GM23338 (cell line): Measurements from ENCODE around the gene SBK1. TPM values are rescaled to one million over a fixed set of nuclear protein-coding genes. Genes with fewer than 3 reads are reported as not detected.

Experiments used
- ATAC-seq: fragments of 200-7000 bp; cut with Tn5 transposase; 3 replicates; pipeline ENCODE4 v1.9.1; 2020
- DNase-seq: peaks from one replicate; pipeline ENCODE4 v3.0.0-alpha.2; 2015; ENCODE audit warnings: low spot score
- H2AFZ ChIP-seq: fragments of 200-600 bp; sonication (generic); 2 replicates; pipeline ENCODE4 v1.8.0; 2016; ENCODE audit warnings: antibody characterized with exemption, mild to moderate bottlenecking, moderate library complexity
- H3F3A ChIP-seq: fragments of 200-600 bp; sonication (generic); replicated peaks from 2 replicates; pipeline ENCODE4 v1.8.0; 2017; ENCODE audit warnings: antibody characterized with exemption, mixed run types, low read depth
- H3K27ac ChIP-seq: fragments of 200-600 bp; sonication (generic); 2 replicates; pipeline ENCODE4 v1.6.1; 2016; ENCODE audit warnings: low read depth
- H3K27me3 ChIP-seq: fragments of 200-600 bp; sonication (generic); 2 replicates; pipeline ENCODE4 v1.8.0; 2016; ENCODE audit warnings: mild to moderate bottlenecking, mixed run types, moderate library complexity; ENCODE audit not compliant: insufficient read depth
- H3K36me3 ChIP-seq: fragments of 200-600 bp; sonication (generic); 2 replicates; pipeline ENCODE4 v1.8.0; 2016; ENCODE audit warnings: mild to moderate bottlenecking; ENCODE audit not compliant: insufficient read depth
- H3K4me1 ChIP-seq: fragments of 200-600 bp; sonication (generic); 2 replicates; pipeline ENCODE4 v1.8.0; 2016; ENCODE audit warnings: mild to moderate bottlenecking, moderate library complexity; ENCODE audit not compliant: insufficient read depth
- H3K4me2 ChIP-seq: fragments of 200-600 bp; sonication (generic); 2 replicates; pipeline ENCODE4 v1.7.1; 2017; ENCODE audit warnings: mixed run types
- H3K4me3 ChIP-seq: fragments of 200-600 bp; sonication (generic); 2 replicates; pipeline ENCODE4 v1.6.1; 2016; ENCODE audit warnings: mixed run types
- H3K79me2 ChIP-seq: fragments of 200-600 bp; sonication (generic); replicated peaks from 2 replicates; pipeline ENCODE4 v1.8.0; 2017; ENCODE audit warnings: mild to moderate bottlenecking; ENCODE audit not compliant: insufficient read depth
- H3K9me2 ChIP-seq: fragments of 200-600 bp; sonication (generic); 2 replicates; pipeline ENCODE4 v1.8.0; 2017; ENCODE audit not compliant: insufficient read depth
- H4K20me1 ChIP-seq: fragments of 200-600 bp; sonication (generic); replicated peaks from 2 replicates; pipeline ENCODE4 v1.8.0; 2017; ENCODE audit warnings: mild to moderate bottlenecking; ENCODE audit not compliant: insufficient read depth
- H3K27ac Mint-ChIP-seq: 2 replicates; pipeline ENCODE4 v1.8.0; 2020; ENCODE audit warnings: inconsistent platforms, mild to moderate bottlenecking, moderate library complexity, mixed read lengths
- H3K27me3 Mint-ChIP-seq: 3 replicates; pipeline ENCODE4 v1.8.0; 2022; ENCODE audit warnings: low read depth, mild to moderate bottlenecking, moderate library complexity, mixed read lengths, inconsistent platforms; ENCODE audit not compliant: insufficient read depth, poor library complexity
- H3K36me3 Mint-ChIP-seq: 3 replicates; pipeline ENCODE4 v1.8.0; 2021; ENCODE audit warnings: low read depth, mild to moderate bottlenecking, inconsistent platforms, moderate library complexity, mixed read lengths
- H3K4me1 Mint-ChIP-seq: 3 replicates; pipeline ENCODE4 v1.8.0; 2020; ENCODE audit warnings: mild to moderate bottlenecking, inconsistent platforms, mixed read lengths
- H3K4me3 Mint-ChIP-seq: 3 replicates; pipeline ENCODE4 v1.8.0; 2021; ENCODE audit warnings: moderate library complexity, mild to moderate bottlenecking, inconsistent platforms, mixed read lengths
- H3K9me3 Mint-ChIP-seq: 3 replicates; pipeline ENCODE4 v1.8.0; 2020; ENCODE audit warnings: moderate library complexity, mild to moderate bottlenecking, inconsistent platforms, mixed read lengths
- CREB1 ChIP-seq: fragments of 250-450 bp; sonication (Bioruptor Pico); IDR thresholded peaks from 2 replicates; pipeline ENCODE4 v1.5.0; 2020; ENCODE audit warnings: low read depth, mild to moderate bottlenecking, moderate library complexity
- EZH2 ChIP-seq: fragments of 200-600 bp; sonication (generic); IDR thresholded peaks from one replicate; pipeline ENCODE4 v1.8.0; 2017; ENCODE audit warnings: antibody characterized with exemption, mild to moderate bottlenecking, low read depth; ENCODE audit not compliant: unreplicated experiment
- EZH2phosphoT487 ChIP-seq: fragments of 200-600 bp; sonication (generic); IDR thresholded peaks from one replicate; pipeline ENCODE4 v1.8.1; 2018; ENCODE audit warnings: antibody characterized with exemption; ENCODE audit not compliant: unreplicated experiment
- JUNB ChIP-seq: IDR thresholded peaks from one replicate; pipeline ENCODE4 v1.6.1; 2016; ENCODE audit warnings: antibody characterized with exemption; ENCODE audit not compliant: unreplicated experiment
- NANOG ChIP-seq: IDR thresholded peaks from 2 replicates; pipeline ENCODE4 v1.6.1; 2016; ENCODE audit warnings: antibody characterized with exemption, borderline replicate concordance
- POLR2AphosphoS5 ChIP-seq: IDR thresholded peaks from 2 replicates; pipeline ENCODE4 v1.6.1; 2016; ENCODE audit warnings: antibody characterized with exemption, low read depth
- STAT1 ChIP-seq: IDR thresholded peaks from one replicate; pipeline ENCODE4 v1.6.1; 2016; ENCODE audit warnings: antibody characterized with exemption; ENCODE audit not compliant: unreplicated experiment
- ZNF331 ChIP-seq: fragments of 250-450 bp; sonication (Bioruptor Pico); IDR thresholded peaks from 2 replicates; pipeline ENCODE4 v1.5.0; 2020; ENCODE audit warnings: low read depth, mild to moderate bottlenecking, moderate library complexity
- polyA plus RNA-seq: library from polyadenylated mRNA; unstranded; fragments of >200 nt; fragmentation: Nextera tagmentation; extraction: Ambion mirVana; gene quantifications from 2 replicates; pipeline ENCODE4 v1.2.1, GENCODE V29; 2016
- total RNA-seq: library from RNA; depleted of rRNA; stranded (reverse); fragments of >200 nt; shearing (Covaris generic); gene quantifications from 2 replicates; pipeline ENCODE4 v1.2.3, GENCODE V29; 2014
- TF ChIP-seq, protein P1 (sequence below): IDR thresholded peaks from one replicate; pipeline ENCODE4 v1.6.1; 2018; ENCODE audit warnings: antibody characterized with exemption; ENCODE audit not compliant: unreplicated experiment
- TF ChIP-seq, protein P2 (sequence below): IDR thresholded peaks from 2 replicates; pipeline ENCODE4 v1.6.1; 2016; ENCODE audit warnings: antibody characterized with exemption
- TF ChIP-seq, protein P3 (sequence below), 2 experiments: fragments of 200-600 bp in 1 of 2; sonication (generic) in 1 of 2; conservative IDR thresholded peaks; 2 replicates each; pipeline versions ENCODE4 v1.5.1 to v1.6.1; 2016 to 2017; ENCODE audit warnings: antibody characterized with exemption in 2 of 2, low read depth in 2 of 2, mild to moderate bottlenecking in 2 of 2, moderate library complexity in 1 of 2

Gene SBK1
- total and polyA plus RNA-seq, 2 experiments from 2014 or later, result 23.9 to 68.1 TPM

DNA sequence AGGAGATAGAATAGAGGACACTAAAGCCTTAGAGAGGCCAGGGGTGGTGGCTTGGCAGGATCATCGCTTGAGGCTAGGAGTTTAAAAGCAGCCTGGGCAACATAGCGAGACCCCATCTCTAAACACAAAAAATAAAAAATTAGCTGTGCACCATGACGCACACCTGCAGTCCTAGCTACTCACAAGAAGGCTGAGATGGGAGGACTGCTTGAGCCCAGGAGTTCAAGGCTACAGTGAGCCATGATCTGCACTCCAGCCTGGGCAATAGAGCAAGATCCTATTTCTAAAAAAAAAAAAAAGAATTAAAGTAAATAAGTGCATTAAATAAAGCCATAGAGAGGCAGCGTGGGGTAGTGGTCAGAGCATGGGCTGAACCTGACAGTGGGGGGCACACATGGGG is 19.1 kb downstream of the SBK1 start (continued):
- TF ChIP-seq STAT1, result no peak
- TF ChIP-seq, protein P1, sequence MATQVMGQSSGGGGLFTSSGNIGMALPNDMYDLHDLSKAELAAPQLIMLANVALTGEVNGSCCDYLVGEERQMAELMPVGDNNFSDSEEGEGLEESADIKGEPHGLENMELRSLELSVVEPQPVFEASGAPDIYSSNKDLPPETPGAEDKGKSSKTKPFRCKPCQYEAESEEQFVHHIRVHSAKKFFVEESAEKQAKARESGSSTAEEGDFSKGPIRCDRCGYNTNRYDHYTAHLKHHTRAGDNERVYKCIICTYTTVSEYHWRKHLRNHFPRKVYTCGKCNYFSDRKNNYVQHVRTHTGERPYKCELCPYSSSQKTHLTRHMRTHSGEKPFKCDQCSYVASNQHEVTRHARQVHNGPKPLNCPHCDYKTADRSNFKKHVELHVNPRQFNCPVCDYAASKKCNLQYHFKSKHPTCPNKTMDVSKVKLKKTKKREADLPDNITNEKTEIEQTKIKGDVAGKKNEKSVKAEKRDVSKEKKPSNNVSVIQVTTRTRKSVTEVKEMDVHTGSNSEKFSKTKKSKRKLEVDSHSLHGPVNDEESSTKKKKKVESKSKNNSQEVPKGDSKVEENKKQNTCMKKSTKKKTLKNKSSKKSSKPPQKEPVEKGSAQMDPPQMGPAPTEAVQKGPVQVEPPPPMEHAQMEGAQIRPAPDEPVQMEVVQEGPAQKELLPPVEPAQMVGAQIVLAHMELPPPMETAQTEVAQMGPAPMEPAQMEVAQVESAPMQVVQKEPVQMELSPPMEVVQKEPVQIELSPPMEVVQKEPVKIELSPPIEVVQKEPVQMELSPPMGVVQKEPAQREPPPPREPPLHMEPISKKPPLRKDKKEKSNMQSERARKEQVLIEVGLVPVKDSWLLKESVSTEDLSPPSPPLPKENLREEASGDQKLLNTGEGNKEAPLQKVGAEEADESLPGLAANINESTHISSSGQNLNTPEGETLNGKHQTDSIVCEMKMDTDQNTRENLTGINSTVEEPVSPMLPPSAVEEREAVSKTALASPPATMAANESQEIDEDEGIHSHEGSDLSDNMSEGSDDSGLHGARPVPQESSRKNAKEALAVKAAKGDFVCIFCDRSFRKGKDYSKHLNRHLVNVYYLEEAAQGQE, result no peak
- no peak for TF ChIP-seq EZH2
- TF ChIP-seq NANOG, result no peak
- no peak for TF ChIP-seq EZH2phosphoT487
- TF ChIP-seq CREB1, result no peak
- TF ChIP-seq, protein P2, sequence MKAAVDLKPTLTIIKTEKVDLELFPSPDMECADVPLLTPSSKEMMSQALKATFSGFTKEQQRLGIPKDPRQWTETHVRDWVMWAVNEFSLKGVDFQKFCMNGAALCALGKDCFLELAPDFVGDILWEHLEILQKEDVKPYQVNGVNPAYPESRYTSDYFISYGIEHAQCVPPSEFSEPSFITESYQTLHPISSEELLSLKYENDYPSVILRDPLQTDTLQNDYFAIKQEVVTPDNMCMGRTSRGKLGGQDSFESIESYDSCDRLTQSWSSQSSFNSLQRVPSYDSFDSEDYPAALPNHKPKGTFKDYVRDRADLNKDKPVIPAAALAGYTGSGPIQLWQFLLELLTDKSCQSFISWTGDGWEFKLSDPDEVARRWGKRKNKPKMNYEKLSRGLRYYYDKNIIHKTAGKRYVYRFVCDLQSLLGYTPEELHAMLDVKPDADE, result no peak
- TF ChIP-seq POLR2AphosphoS5, result no peak
- no peak for TF ChIP-seq ZNF331
- TF ChIP-seq, protein P3, sequence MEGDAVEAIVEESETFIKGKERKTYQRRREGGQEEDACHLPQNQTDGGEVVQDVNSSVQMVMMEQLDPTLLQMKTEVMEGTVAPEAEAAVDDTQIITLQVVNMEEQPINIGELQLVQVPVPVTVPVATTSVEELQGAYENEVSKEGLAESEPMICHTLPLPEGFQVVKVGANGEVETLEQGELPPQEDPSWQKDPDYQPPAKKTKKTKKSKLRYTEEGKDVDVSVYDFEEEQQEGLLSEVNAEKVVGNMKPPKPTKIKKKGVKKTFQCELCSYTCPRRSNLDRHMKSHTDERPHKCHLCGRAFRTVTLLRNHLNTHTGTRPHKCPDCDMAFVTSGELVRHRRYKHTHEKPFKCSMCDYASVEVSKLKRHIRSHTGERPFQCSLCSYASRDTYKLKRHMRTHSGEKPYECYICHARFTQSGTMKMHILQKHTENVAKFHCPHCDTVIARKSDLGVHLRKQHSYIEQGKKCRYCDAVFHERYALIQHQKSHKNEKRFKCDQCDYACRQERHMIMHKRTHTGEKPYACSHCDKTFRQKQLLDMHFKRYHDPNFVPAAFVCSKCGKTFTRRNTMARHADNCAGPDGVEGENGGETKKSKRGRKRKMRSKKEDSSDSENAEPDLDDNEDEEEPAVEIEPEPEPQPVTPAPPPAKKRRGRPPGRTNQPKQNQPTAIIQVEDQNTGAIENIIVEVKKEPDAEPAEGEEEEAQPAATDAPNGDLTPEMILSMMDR (conservative IDR thresholded peaks at IDR 0.05; ENCODE audit: low read depth in 2 of 2), result no peak

DNA sequence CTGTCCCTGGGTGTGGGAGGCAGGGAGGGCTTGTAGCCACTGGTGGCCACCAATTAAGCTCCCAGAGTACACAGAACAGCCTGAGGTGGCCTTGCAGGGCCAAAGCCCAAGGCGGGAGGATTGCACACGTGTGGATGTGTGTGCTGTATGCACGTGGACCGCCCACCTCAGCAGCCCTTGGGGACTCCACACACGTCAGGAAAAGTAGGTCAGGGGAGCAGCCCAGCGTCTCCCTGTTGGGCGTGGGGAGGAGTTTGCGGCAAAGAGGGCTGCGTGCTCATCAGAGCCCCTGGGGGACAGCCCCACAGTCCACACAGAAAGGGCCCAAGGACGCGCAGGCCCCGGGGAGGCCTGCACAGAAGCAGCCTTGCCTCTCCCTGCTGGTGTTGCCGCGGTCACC is 19.6 kb downstream of the SBK1 start:
- Histone ChIP-seq H3K4me3 (no peak overlapping the region), H3K79me2 (peaks cover 27% of the 10 kb centered on the region), H3K27ac (no peak overlapping the region), H4K20me1 (peaks cover 3% of the 10 kb centered on the region; the same call in 1 of the 2 replicates), H3K9me2 (no peaks in the 10 kb centered on the region), H3K27me3 (no peaks in the 10 kb centered on the region), H3K4me1 (no peaks in the 10 kb centered on the region), H3F3A (no peaks in the 10 kb centered on the region), H3K4me2 (no peak overlapping the region), H3K36me3 (no peaks in the 10 kb centered on the region), H2AFZ (no peak overlapping the region)
- no peak for ATAC-seq
- no peak overlapping the region for H3K4me3 Mint-ChIP-seq
- H3K36me3 Mint-ChIP-seq, result peaks cover 38% of the 10 kb centered on the region
- no peak for DNase-seq
- H3K9me3 Mint-ChIP-seq, result no peaks in the 10 kb centered on the region; the same call in 2 of the 3 replicates
- H3K27me3 Mint-ChIP-seq, result peaks cover 8% of the 10 kb centered on the region
- no peaks in the 10 kb centered on the region; the same call in 2 of the 3 replicates for H3K4me1 Mint-ChIP-seq
- TF ChIP-seq, protein P3 (conservative IDR thresholded peaks at IDR 0.05; ENCODE audit: low read depth in 2 of 2), result no peak
- TF ChIP-seq JUNB, result no peak
- no peak for TF ChIP-seq CREB1
- no peak for TF ChIP-seq EZH2
- H3K27ac Mint-ChIP-seq, result no peak overlapping the region
